HG02759 (cell line): ENCODE measurements around the gene MYB.
"Not testable (repeated sequence)": the region's sequence is repeated elsewhere in the genome, so short reads cannot be mapped to it uniquely, and the experiment has no call there.

Experiments used
- ATAC-seq: cut with Tn5 transposase; IDR thresholded peaks from one replicate; pipeline ENCODE4 v1.9.1; 2021; ENCODE audit warnings: mild to moderate bottlenecking, moderate library complexity; ENCODE audit not compliant: unreplicated experiment

MYB gene

GRCh38 chr6:135243871-135244796 is 63.0 kb downstream of the MYB start:
- no peak for ATAC-seq

- ATAC-seq, result no peak
These were observed 63.7 kb downstream of the MYB start for GRCh38 chr6:135244805-135245204.

GRCh38 chr6:135246412-135247012 is 65.4 kb downstream of the MYB start:
- not testable (repeated sequence) for ATAC-seq

- no peak for ATAC-seq
These were observed 69.1 kb downstream of the MYB start for GRCh38 chr6:135250234-135250633.

DNA sequence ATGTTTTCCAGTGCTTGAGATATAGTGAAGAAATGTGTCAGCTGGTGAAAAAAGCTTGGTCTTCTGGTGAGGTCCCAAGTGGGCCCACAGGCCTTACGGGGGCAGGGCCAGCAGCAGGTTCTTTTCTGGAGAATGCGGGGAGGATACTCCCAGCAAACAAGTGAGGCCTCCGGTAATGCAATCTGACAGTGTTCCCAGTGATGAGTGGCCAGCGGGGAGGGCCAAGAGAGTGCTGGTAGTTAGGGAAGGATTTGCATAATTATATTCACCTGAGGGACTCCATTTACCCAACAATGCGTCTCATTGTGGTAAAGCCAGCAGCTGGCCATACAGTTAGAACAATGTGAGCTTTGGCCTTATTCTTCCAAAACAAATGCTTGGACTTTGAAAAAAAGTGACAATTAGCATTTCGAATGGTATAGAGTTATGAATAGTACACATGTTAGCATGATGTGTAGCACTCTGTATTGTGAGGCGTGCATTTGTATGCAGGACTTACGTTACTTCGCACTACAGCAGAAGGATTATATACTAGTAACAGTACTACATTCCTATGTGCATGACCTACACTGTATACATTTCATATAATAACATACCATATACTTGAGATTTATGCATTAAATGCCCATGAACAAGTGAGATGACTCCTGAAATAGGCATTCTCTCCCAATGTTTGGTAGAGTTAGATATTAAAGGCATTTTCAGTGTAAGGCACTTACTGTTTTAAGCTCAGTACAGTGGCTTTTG is 69.8 kb downstream of the MYB start:
- ATAC-seq, result no peak

- no peak for ATAC-seq
These were observed 70.7 kb downstream of the MYB start for GRCh38 chr6:135251498-135252441.

DNA sequence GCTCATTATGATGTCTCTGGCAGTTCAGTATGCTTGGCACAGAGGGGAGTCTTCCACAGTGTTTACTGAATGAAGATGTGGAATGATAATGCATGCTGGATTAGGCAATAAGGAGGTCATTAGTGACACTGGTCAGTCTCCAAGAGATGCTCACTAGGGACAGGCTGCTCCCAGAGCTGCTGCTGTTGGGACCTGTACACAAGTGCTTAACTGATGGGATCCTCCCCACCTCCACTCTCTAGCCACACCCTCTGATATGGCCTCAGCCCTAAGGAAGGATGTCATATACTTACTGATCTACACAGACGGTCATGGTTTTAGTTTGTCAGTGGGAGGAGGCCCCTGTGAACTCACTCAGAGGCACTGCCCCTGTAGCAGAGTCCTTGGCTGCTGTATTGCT is 73.4 kb downstream of the MYB start:
- ATAC-seq, result no peak

DNA sequence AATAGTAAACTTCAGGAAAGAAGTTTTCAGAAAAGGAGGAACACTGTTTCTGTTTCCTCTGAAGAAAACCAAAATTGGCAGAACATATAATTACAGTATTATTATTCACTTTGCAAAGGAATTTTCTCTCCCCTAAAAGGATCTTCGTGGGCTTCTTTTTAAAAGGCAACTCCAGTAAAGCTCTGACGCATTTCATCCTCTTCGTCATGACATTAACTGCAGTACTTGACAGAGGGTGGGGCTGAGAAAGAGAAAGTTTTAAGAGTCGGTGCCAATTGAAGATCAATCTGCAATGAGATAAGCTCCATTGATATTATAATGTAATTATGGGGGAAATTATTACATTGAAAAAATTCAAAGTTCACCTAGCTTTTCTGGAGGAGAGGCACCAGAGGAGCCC is 75.8 kb downstream of the MYB start:
- ATAC-seq, result no peak

GRCh38 chr6:135257631-135258405 is 76.7 kb downstream of the MYB start:
- ATAC-seq, result no peak

DNA sequence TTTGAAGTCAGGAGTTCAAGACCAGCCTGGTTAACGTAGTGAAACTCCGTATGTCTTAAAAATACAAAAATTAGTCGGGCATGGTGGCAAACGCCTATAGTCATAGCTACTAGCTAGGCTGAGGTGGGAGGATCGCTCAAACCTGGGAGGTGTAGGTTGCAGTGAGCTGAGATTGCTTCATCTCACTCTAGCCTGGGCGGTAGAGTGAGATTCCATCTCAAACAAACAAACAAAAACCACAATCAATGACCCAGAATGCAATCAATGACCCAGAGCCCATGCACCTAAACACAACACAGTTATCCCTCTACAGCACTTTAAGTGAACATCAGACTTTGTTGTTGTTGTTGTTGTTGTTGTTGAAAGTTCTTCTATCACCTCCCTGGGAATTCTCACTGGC is 77.9 kb downstream of the MYB start:
- no peak for ATAC-seq

DNA sequence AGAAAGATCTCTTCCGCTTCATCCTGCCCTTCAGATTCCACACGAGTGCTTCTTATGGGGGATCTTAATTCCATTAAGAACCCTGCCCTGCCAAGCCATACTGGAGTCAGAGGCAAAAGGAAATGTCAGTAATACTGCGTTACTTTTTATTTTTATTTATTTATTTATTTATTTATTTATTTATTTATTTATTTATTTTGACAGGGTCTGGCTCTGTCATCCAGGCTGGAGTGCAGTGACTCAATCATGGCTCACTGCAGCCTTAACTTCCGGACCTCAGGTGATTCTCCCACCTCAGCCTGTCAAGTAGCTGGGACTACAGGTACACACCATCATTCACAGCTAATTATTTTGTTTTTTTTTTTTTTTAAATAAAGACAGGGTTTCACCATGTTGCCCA is 79.5 kb downstream of the MYB start:
- no peak for ATAC-seq

- ATAC-seq, result no peak
These were observed 81.0 kb downstream of the MYB start for GRCh38 chr6:135261872-135262725.

DNA sequence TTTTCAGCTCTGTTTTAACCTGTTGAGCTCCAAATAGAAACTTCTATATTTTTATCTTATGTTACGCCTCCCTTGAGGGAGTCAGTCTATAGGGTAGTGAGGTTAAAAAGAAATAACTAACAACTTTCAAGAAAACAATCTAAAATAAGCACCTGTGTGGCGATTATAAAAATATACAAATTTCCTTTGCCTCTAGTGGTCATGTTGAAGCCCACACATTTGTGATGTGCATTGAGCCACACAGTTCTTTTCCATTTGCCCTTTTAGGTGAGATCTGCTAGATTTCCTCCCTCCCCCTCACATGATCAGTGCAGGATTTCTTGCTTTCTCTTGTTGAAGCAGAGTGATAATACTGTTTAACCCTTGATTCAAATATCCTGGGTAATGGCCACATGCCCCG is 84.2 kb downstream of the MYB start:
- peak; percentile 34 for ATAC-seq

- no peak for ATAC-seq
These were observed 85.6 kb downstream of the MYB start for GRCh38 chr6:135266675-135267074.

- ATAC-seq, result no peak
These were observed 86.0 kb downstream of the MYB start for GRCh38 chr6:135267085-135267484.

DNA sequence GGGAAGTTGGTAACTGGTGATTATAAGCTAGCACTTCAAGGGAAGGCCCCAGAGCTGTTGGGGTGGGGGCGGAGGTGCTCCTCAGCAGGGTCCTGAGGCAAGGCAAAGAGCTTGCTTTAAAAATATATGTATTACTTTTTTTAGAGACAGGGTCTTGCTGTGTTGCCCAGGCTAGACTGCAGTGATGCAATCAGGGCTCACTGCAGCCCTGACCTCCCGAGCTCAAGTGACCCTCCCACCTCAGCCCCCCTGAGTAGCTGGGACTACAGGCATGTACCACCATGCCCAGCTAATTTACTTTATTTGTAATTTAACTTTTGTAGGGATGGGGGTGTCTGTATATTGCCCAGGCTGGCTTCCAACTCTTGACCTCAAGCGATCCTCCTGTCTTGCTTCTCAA is 87.2 kb downstream of the MYB start:
- ATAC-seq, result no peak

DNA sequence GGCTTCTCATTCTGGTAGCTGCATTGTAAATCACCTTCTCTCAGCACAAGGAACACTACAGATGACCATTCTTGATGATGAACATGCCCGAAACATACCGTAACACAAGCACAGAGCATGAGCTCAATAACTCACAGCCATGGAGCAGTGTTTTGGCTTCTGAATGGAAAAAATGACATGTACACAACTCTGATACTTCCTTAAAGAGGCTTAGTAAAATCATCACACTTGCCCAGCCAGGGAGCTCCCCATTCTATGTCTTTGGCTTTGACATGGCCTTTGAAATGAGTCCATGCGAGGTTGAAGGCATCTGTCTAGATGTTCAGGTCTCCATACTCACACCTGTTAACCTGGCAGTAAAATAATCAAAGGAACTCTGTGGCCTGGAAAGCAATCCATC is 87.6 kb downstream of the MYB start:
- no peak for ATAC-seq
